GM06990 (cell line): Measurements from ENCODE around the gene GGNBP2.

Experiments
- DNase-seq: peaks from one replicate; pipeline ENCODE4 v3.0.0-alpha.2; 2011; ENCODE audit not compliant: insufficient read length; ENCODE audit errors: extremely low read depth
- H3K27me3 ChIP-seq: replicated peaks from 2 replicates; pipeline ENCODE4 v1.6.0; 2011; ENCODE audit warnings: low read length; ENCODE audit not compliant: control insufficient read depth, insufficient read depth
- H3K36me3 ChIP-seq: 2 replicates; pipeline ENCODE4 v1.5.1; 2011; ENCODE audit warnings: low read length; ENCODE audit not compliant: control insufficient read depth, insufficient read depth
- H3K4me3 ChIP-seq: replicated peaks from 2 replicates; pipeline ENCODE4 v1.5.1; 2011; ENCODE audit warnings: low read depth, mild to moderate bottlenecking, control low read depth, low read length
- CTCF ChIP-seq: IDR thresholded peaks from 2 replicates; pipeline ENCODE4 v1.5.1; 2011; ENCODE audit warnings: low read length, control low read depth, mild to moderate bottlenecking, inconsistent platforms; ENCODE audit not compliant: insufficient read depth, poor library complexity, severe bottlenecking

GGNBP2 gene

GRCh38 chr17:36509272-36509985 is 35.3 kb upstream of the GGNBP2 start:
- Histone ChIP-seq H3K4me3 (no peak overlapping the region), H3K27me3 (no peaks in the 10 kb centered on the region), H3K36me3 (peaks cover 40% of the 10 kb centered on the region)
- DNase-seq, result no peak
- no peak for TF ChIP-seq CTCF

DNA sequence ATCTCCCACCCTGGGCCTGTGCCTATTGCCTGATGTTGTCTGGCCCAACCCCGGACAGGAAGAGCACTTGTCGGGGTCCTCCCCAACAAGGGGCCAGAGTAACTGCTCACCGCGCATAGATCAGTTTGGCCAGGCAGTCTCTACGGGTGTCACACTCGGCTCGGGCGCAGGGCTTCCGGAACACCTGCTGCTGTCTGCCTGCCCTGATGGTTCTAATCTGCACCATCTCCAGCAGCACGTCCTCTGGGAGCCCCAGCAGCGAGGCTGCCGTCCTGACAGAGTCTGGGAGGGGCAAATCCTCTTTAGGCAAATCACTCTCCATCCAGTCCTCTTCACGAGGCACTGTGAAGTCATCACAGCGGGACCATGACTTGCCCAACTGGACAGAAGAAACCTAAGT is 34.1 kb upstream of the GGNBP2 start:
- H3K27me3 ChIP-seq, result no peaks in the 10 kb centered on the region
- H3K36me3 ChIP-seq, result peaks cover 36% of the 10 kb centered on the region
- no peak overlapping the region for H3K4me3 ChIP-seq
- DNase-seq, result no peak
- no peak for TF ChIP-seq CTCF

DNA sequence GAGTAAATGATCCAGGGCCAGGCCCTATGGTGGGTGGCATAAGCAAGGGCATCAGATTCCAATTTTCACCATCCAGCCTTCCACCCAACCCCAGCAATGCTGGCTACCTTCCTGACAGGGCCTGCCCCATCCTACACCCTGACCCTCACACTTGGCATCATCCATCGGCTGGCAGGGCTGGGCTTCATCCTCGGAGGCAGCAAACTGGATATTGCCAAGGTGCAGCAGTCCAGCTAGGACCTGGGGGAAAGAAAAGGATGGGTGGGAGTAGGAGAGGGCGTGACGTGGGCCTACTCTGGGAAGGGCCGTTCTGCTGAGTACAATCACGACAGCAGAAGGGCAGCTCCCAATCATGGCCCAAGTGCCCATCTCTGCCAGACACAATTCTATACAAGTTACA is 33.5 kb upstream of the GGNBP2 start:
- no peak overlapping the region for H3K4me3 ChIP-seq
- H3K36me3 ChIP-seq, result peaks cover 39% of the 10 kb centered on the region
- DNase-seq, result no peak
- H3K27me3 ChIP-seq, result no peaks in the 10 kb centered on the region
- TF ChIP-seq CTCF, result no peak

- no peak for DNase-seq
- Histone ChIP-seq H3K36me3 (peaks cover 32% of the 10 kb centered on the region), H3K4me3 (no peak overlapping the region), H3K27me3 (no peaks in the 10 kb centered on the region)
- TF ChIP-seq CTCF, result no peak
Observed at GRCh38 chr17:36512641-36513040, 32.1 kb upstream of the GGNBP2 start.

DNA sequence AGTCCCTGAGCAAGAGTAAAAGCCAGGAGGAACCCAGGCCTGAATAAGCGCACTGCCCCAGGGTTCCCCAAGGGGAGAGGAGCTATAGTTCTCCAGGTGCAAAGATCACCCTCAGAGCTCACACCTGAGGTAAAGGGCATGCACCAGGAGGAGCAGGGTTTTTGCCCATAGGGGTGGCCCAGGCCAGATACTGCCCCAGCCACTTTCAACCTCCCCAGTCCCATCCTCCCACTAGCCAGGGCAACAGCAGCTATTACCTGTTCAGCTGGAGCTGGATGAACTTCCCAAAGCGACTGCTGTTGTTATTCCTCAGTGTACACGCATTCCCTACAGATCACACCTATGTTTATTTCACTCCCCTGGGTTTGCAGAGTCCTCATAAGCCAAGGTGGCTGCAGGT is 29.9 kb upstream of the GGNBP2 start:
- peaks cover 21% of the 10 kb centered on the region for H3K36me3 ChIP-seq
- H3K4me3 ChIP-seq, result no peak overlapping the region
- DNase-seq, result no peak
- no peaks in the 10 kb centered on the region for H3K27me3 ChIP-seq
- TF ChIP-seq CTCF, result no peak

GRCh38 chr17:36515837-36516236 is 28.9 kb upstream of the GGNBP2 start:
- no peak for TF ChIP-seq CTCF
- H3K4me3 ChIP-seq, result no peak overlapping the region
- H3K36me3 ChIP-seq, result peaks cover 16% of the 10 kb centered on the region
- H3K27me3 ChIP-seq, result no peaks in the 10 kb centered on the region
- DNase-seq, result no peak
